Measurements from ENCODE around the gene VDR.

Gene VDR

DNA sequence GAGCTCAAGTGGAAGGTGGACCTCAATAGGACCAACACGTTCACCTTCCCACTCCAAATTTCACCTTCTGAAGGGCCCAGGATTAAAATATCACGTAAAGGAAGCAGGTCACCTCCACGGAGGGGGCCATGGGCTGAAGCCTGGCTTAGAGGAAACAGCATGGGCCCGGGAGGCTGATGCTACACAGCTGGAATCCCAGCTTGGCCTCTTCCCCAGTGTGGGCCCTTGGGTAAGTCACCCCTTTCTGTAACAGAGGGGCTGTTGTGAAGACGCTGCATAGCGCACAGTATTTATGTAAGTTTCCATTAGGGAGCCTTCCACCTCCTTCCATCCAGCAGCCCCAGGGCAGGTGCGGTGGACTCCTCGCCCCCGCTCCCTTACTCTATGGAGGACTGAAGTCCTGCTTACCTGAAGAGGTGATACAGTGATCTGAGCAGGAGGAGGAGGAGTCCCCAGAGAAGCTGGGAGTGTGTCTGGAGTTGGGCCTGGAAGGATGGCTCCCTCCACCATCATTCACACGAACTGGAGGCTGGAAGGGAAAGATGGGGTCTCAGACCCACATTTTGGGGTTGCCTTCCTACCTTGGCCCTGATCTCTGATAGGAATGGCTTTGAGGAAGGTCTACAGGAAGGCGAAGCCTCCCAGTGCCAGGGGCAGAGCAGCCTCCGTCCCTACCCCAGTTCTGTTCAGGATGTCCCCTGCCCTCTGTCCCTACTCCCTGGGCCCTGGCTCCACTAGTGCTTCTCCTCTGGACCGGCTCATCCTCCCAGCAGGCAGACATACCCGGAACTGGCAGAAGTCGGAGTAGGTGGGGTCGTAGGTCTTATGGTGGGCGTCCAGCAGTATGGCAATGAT is 47.8 kb downstream of the VDR start:
- Mint-ChIP-seq H3K27ac (ENCODE audit: low read depth) (no peak overlapping the region), H3K4me1 (no peaks in the 10 kb centered on the region), H3K36me3 (ENCODE audit: insufficient read depth) (no peaks in the 10 kb centered on the region), H3K4me3 (no peak overlapping the region), H3K9me3 (no peaks in the 10 kb centered on the region), H3K27me3 (no peaks in the 10 kb centered on the region)
- ATAC-seq (replicated peaks; ENCODE audit: extremely low read depth, poor library complexity, severe bottlenecking) (no peak), DNase-seq (ENCODE audit: low spot score in 2 of 2) (no peak)

DNA sequence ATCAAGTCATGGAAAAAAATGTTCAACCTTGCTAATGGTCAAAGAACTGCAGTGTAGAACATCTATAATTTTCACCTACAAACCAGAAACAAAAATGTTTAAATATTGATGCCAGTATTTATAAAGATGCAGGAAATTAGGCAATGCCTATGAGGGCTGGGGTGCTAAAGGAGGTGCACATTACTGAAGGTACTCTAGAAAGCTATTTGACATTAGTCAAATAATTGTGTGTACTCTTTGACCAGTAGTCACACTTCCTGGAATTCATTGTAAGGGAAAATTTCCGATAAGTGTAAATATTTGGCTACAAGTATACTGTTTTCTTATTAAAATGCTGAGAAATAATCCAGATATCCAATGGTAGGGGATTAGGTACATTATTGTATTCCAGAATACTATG is 48.7 kb downstream of the VDR start:
- Mint-ChIP-seq H3K27me3 (no peaks in the 10 kb centered on the region), H3K27ac (ENCODE audit: low read depth) (no peak overlapping the region), H3K36me3 (ENCODE audit: insufficient read depth) (no peaks in the 10 kb centered on the region), H3K4me1 (no peaks in the 10 kb centered on the region), H3K4me3 (no peak overlapping the region), H3K9me3 (no peaks in the 10 kb centered on the region)
- no peak for DNase-seq (ENCODE audit: low spot score in 2 of 2)
- no peak for ATAC-seq (replicated peaks; ENCODE audit: extremely low read depth, poor library complexity, severe bottlenecking)

DNA sequence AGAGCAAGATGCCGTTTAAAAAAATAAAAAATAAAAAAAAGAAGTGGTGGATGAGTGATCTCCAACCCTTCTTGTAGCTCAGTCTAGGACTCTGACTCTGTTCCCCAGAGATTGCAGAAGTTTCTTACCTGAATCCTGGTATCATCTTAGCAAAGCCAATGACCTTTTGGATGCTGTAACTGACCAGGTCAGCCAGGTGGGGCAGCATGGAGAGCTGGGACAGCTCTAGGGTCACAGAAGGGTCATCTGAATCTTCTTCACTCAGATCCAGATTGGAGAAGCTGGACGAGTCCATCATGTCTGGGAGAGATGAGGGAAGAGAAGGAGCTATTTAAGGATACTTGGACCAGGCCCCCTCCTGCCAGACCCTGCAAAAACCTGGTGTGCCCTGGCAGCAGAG is 49.3 kb downstream of the VDR start:
- Mint-ChIP-seq H3K4me1 (no peaks in the 10 kb centered on the region), H3K36me3 (ENCODE audit: insufficient read depth) (no peaks in the 10 kb centered on the region), H3K4me3 (no peak overlapping the region), H3K9me3 (no peaks in the 10 kb centered on the region), H3K27ac (ENCODE audit: low read depth) (no peak overlapping the region), H3K27me3 (no peaks in the 10 kb centered on the region)
- ATAC-seq (replicated peaks; ENCODE audit: extremely low read depth, poor library complexity, severe bottlenecking): no peak
- no peak for DNase-seq (ENCODE audit: low spot score in 2 of 2)

DNA sequence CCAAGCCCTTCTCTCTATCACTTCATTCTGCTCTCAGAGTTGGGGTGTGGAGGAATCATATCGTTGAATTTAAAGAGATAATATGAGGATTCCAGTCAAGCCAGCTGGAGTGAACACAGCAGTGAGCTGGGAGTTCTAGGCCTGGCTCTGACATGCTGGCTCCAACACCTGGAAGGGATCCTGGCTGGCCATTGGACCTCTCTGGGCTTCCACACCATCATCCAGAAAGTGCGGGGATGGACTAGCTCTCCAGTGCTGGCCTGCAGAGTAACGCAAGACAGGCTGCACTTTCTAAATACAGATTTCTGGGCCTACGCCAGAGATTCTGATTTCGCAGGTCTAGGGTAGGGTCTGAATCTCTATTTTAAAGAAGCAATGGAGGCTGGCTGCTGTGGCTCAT is 50.3 kb downstream of the VDR start:
- Mint-ChIP-seq H3K9me3 (no peaks in the 10 kb centered on the region), H3K27me3 (no peaks in the 10 kb centered on the region), H3K4me3 (no peak overlapping the region), H3K4me1 (no peaks in the 10 kb centered on the region), H3K27ac (ENCODE audit: low read depth) (no peak overlapping the region), H3K36me3 (ENCODE audit: insufficient read depth) (no peaks in the 10 kb centered on the region)
- ATAC-seq (replicated peaks; ENCODE audit: extremely low read depth, poor library complexity, severe bottlenecking) (no peak), DNase-seq (ENCODE audit: low spot score in 2 of 2) (no peak)

DNA sequence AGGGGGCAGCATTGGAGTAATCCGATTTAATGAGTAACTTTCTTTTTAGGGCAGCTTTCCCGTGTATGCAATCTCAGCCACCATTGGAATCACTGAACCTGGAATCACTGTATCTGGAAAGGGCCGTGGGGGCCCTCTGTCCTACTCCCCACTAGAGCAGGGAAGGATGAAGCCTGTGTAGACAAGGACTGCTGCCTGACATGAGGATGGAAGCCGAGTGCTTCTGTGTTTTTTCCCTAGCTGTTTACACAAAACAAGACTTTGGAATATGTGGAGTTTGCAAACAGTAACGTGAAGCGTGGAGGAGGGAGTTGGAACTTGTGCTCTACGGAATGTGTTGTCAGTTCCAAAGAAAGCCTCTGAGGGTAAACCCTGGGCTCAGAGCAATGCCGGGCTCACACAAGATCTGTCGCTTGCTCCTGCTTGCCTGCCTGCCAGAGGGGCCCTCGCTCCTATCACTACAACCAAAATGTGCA is 52.7 kb downstream of the VDR start:
- no peaks in the 10 kb centered on the region for H3K36me3 Mint-ChIP-seq (ENCODE audit: insufficient read depth)
- no peak overlapping the region for H3K27ac Mint-ChIP-seq (ENCODE audit: low read depth)
- no peak overlapping the region for H3K4me3 Mint-ChIP-seq
- ATAC-seq (replicated peaks; ENCODE audit: extremely low read depth, poor library complexity, severe bottlenecking): no peak
- no peak for DNase-seq (ENCODE audit: low spot score in 2 of 2)
- H3K4me1 Mint-ChIP-seq: no peaks in the 10 kb centered on the region
- H3K27me3 Mint-ChIP-seq: no peaks in the 10 kb centered on the region
- H3K9me3 Mint-ChIP-seq: no peaks in the 10 kb centered on the region

DNA sequence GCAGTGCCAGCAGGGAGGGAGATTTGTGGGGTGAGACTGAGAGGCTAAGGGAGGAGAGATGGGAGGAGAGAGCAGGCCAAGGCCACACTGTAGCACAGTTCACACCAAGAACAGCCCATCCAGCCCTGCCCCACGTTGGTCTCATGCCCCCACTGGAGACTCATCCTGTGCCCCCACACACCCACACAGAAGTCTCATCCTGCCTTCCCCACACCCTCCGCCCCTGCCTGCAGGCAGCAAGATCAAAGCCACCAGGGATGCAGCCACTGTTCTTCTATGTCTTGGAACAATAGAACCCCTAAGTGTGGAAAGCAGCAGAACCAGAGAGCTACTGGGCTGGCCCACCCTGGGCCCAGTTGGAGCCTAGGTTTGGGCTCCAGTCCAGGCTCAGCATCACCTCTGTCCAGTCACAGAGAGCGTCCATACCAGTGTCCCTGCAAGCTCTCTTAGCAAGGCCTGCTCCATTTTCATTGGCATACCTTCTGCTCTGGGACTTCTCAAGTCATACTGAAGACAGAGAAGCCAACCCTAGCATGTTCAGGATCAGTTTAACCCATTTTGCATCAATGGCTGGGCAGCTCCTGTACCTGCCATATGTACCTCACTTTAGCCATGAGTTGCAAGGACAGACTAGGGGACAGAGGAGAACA is 53.4 kb downstream of the VDR start:
- ATAC-seq (replicated peaks; ENCODE audit: extremely low read depth, poor library complexity, severe bottlenecking) (no peak), DNase-seq (ENCODE audit: low spot score in 2 of 2) (no peak)
- H3K9me3 Mint-ChIP-seq: no peaks in the 10 kb centered on the region
- H3K27me3 Mint-ChIP-seq: no peaks in the 10 kb centered on the region
- no peaks in the 10 kb centered on the region for H3K4me1 Mint-ChIP-seq
- no peak overlapping the region for H3K27ac Mint-ChIP-seq (ENCODE audit: low read depth)
- no peaks in the 10 kb centered on the region for H3K36me3 Mint-ChIP-seq (ENCODE audit: insufficient read depth)
- no peak overlapping the region for H3K4me3 Mint-ChIP-seq

DNA sequence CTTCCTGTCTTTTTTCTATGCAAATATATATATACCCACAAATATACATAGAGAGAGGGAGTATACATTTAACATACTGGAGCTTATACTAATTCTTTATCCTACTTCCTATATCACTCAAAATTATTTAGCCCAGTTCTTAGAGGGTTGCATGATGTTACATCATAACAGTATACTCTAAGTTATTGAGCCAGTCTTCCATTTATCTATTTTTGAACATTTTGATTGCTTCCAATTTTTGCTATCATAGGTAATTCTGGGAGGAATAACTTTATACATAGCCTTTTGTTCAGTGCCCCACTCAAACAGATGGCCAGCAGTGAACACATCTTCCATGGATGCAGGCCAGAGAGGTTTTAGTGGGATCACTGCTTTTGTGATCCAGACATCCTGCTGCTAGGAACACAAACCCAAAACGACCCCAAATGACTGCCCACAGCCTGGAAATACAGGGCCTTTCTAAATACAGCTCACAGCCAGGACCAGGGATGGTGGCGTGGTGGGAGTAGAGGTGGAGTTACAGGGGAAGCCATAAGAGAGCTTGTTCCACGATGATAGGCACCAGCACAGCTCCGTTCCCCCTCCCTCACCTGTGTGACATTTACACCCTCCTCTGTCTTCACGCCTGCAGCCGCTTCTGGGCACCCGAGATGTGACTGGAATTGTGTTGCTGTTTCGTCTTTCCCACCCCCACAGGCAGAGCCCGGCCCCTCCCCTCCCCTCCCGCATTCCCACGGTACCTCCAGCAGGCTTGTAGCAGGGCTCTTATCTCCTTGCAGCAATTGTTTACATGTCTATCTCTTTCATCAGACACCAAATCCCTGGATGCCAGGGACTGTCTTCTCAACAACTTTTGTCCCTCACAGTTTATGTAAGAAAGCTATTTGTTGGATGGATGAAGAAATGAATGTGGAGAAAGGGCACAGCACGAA is 54.4 kb downstream of the VDR start:
- Mint-ChIP-seq H3K27ac (ENCODE audit: low read depth) (no peak overlapping the region), H3K36me3 (ENCODE audit: insufficient read depth) (no peaks in the 10 kb centered on the region), H3K4me3 (no peak overlapping the region), H3K9me3 (no peaks in the 10 kb centered on the region), H3K4me1 (no peaks in the 10 kb centered on the region), H3K27me3 (no peaks in the 10 kb centered on the region)
- ATAC-seq (replicated peaks; ENCODE audit: extremely low read depth, poor library complexity, severe bottlenecking) (no peak), DNase-seq (ENCODE audit: low spot score in 2 of 2) (no peak)

DNA sequence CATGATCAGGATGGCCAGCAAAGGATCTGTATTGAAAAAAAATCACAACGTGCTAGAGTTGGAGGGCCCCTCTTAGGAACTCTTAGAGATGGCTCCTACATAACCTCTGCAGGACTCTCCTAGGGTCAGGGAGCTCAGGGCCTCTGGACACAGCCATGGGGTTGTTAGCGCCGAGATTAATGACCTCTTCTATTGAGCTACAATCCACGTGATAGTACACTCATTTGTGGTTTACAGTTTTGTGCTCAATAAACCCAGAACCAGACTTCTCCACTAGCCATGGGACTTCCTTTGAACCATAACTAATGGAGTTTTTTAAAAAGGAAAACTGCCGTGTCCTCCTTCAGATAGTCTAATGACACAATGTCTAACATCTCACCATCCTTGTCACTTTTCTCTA is 55.5 kb downstream of the VDR start:
- Mint-ChIP-seq H3K9me3 (no peaks in the 10 kb centered on the region), H3K27ac (ENCODE audit: low read depth) (no peak overlapping the region), H3K36me3 (ENCODE audit: insufficient read depth) (no peaks in the 10 kb centered on the region), H3K27me3 (no peaks in the 10 kb centered on the region), H3K4me1 (no peaks in the 10 kb centered on the region), H3K4me3 (no peak overlapping the region)
- no peak for DNase-seq (ENCODE audit: low spot score in 2 of 2)
- no peak for ATAC-seq (replicated peaks; ENCODE audit: extremely low read depth, poor library complexity, severe bottlenecking)

DNA sequence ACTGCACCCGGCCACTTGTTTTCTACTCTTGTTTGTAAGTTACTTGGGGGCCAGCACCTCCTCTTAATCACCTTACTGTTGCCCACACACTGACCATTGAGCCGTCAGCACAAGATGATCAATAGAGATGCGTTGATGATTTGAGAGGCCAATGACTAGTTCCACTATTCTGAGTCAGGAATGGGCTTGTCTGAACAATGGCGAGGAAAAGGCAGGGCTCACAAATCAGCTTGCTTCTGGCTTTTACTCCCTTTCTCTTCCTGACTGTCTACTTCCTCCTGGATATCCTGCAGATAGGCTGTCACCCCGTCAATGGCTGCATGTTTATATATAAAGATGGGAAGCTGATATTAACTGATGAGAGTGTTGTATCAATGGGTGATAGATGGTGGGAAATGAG is 55.9 kb downstream of the VDR start:
- no peak for ATAC-seq (replicated peaks; ENCODE audit: extremely low read depth, poor library complexity, severe bottlenecking)
- H3K36me3 Mint-ChIP-seq (ENCODE audit: insufficient read depth): no peaks in the 10 kb centered on the region
- no peak overlapping the region for H3K27ac Mint-ChIP-seq (ENCODE audit: low read depth)
- H3K27me3 Mint-ChIP-seq: no peaks in the 10 kb centered on the region
- no peaks in the 10 kb centered on the region for H3K4me1 Mint-ChIP-seq
- H3K9me3 Mint-ChIP-seq: no peaks in the 10 kb centered on the region
- H3K4me3 Mint-ChIP-seq: no peak overlapping the region
- DNase-seq (ENCODE audit: low spot score in 2 of 2): no peak

DNA sequence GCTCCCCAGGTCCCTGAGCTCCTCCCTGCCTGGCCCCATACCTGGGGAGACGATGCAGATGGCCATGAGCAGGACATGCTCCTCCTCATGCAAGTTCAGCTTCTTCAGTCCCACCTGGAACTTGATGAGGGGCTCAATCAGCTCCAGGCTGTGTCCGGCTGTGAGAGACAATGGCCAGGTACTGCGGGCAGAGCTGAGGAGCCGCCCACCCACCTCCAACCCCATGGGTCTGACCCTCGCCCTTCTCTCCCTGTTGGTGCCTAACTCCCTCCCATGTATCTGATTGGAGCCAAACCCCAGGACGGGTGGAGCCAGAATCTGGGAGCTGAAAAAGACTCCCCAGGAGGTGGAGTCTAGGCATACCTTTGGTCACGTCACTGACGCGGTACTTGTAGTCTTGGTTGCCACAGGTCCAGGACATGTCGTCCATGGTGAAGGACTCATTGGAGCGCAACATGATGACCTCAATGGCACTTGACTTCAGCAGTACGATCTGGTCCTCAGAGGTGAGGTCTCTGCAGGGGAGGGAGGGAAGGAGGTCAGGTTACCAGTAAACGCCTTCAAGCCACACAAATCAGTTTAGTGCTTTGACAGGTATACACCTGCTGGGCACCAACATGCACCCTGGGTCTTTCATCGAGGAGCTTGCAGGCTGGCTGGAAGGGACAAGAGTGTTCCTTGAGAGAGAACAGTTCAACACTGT is 58.3 kb downstream of the VDR start:
- Mint-ChIP-seq H3K9me3 (no peaks in the 10 kb centered on the region), H3K27me3 (no peaks in the 10 kb centered on the region), H3K4me1 (no peaks in the 10 kb centered on the region), H3K36me3 (ENCODE audit: insufficient read depth) (peaks cover 1% of the 10 kb centered on the region), H3K4me3 (no peak overlapping the region), H3K27ac (ENCODE audit: low read depth) (no peak overlapping the region)
- no peak for DNase-seq (ENCODE audit: low spot score in 2 of 2)
- ATAC-seq (replicated peaks; ENCODE audit: extremely low read depth, poor library complexity, severe bottlenecking): no peak

DNA sequence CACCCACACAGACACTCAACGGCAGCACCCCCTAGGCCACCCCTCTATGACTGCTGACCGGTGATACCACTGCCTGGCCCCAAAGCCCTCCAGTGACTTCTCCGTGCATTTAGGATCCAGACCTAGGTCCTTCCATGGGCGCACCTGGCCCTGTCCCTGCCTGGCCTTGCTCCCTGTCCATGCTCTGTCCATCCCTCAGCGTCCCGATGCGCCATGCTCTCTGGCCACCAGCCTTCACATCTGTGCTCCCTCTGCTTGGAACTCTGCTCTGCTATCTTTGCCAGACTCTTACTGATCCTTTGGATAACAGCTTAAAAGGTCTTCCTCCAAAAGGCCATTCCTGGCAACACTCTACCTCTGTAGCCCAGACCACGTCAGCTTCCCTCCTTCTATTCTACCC is 59.7 kb downstream of the VDR start:
- no peaks in the 10 kb centered on the region for H3K9me3 Mint-ChIP-seq
- DNase-seq (ENCODE audit: low spot score in 2 of 2) (no peak), ATAC-seq (replicated peaks; ENCODE audit: extremely low read depth, poor library complexity, severe bottlenecking) (no peak)
- no peak overlapping the region for H3K27ac Mint-ChIP-seq (ENCODE audit: low read depth)
- H3K27me3 Mint-ChIP-seq: no peaks in the 10 kb centered on the region
- no peak overlapping the region for H3K4me3 Mint-ChIP-seq
- peaks cover 1% of the 10 kb centered on the region for H3K36me3 Mint-ChIP-seq (ENCODE audit: insufficient read depth)
- no peaks in the 10 kb centered on the region for H3K4me1 Mint-ChIP-seq
